ENCODE results near the gene APRT. TPM values are rescaled to one million over a fixed set of nuclear protein-coding genes. Genes with fewer than 3 reads are reported as not detected.

Gene APRT
- total and polyA plus RNA-seq, 2 of the 8 experiments (the other 6 are each of a cell fraction or from before 2014, with no cell fraction given), result 221 to 267 TPM

DNA sequence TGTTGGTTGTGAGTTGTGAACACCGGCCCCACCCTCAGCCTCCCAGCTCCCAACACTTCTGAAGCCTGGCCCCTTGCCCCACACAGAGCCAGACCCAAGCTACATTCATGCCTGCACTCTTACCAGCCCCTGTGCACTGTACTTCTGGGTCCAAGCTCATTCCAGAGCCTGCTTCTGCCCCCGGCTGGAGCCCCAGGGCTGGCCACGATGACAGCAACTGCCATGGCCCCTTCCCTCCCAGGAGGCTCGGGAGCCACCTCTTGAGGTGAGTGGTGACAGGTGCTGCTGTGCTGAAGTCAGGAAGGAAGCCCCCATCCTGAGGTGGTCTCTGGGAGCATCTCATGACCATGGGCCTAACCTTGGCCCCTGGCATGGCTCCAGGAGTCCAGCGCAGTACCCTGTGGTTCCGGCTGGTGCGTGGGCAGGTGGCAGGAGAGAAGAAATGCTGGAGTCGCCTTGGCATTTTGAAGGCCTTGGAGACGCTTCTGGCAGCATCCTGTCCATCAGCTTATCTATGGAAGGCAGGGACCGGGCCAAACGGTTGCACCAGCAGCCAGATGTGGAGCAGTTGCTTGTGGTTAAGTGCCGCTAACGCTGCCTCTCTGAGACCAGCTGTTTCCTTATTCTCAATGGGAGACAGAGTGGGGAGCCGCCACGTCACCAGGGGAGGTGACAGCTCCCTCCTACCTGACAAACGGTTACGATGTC, 12.0 kb downstream of the APRT start:
- ChIA-PET POLR2A (ENCODE audit: partially characterized antibody) (interaction anchor here (0.9 to 5.3 kb wide), 8 partner anchors 9 to 39 kb away, joined by 3 to 66 read pairs (median 5); partner anchors contain the start of genes APRT and PIEZO1), CTCF (ENCODE audit: partially characterized antibody) (interaction anchor here (0.6 to 2.7 kb wide), 15 partner anchors 10 to 967 kb away, joined by 3 to 16 read pairs (median 5); partner anchors contain the start of gene TRAPPC2L)
- 90% methylated on average over 16 of the region's 17 CpGs; no CpG with 5 or more reads in 1 of the 2 experiments for WGBS, 2 experiments (ENCODE audit: extremely low coverage in 1 of 2, insufficient coverage in 1 of 2, insufficient read length in 1 of 2, insufficient replicate concordance in 2 of 2, low coverage in 1 of 2, low lambda C conversion rate in 2 of 2, missing lambda C conversion rate in 1 of 2)
- H2AFZ ChIP-seq (ENCODE audit: low read length), result no peak overlapping the region
- H3K79me1 ChIP-seq (ENCODE audit: low read depth, low read length), result peaks cover 5% of the 10 kb centered on the region
- H2BK12ac ChIP-seq (ENCODE audit: low read depth, low read length), result no peak overlapping the region
- H3K14ac ChIP-seq (ENCODE audit: insufficient read length), result no peak overlapping the region
- H2BK20ac ChIP-seq (ENCODE audit: low read length), result no peak overlapping the region
- no peak overlapping the region for H3K4me2 ChIP-seq (ENCODE audit: insufficient read depth in 1 of 2, low read depth in 2 of 2, low read length in 2 of 2)
- H3K27me3 ChIP-seq (replicated peaks in 1 of 4; ENCODE audit: control insufficient read depth in 3 of 4, extremely low read depth in 1 of 4, insufficient read depth in 3 of 4, low read length in 3 of 4), result no peaks in the 10 kb centered on the region
- no peak overlapping the region for H2BK120ac ChIP-seq (replicated peaks; ENCODE audit: low read depth, low read length)
- H3K56ac ChIP-seq (replicated peaks; ENCODE audit: insufficient read length, low read depth, low read length), result no peak overlapping the region
- H3K4ac ChIP-seq (replicated peaks; ENCODE audit: insufficient read length, low read depth, low read length), result no peak overlapping the region
- no peak for DNase-seq (ENCODE audit: low read depth in 1 of 2, low spot score in 2 of 2)
- H4K20me1 ChIP-seq (replicated peaks in 1 of 2; ENCODE audit: control insufficient read depth in 1 of 2, insufficient read depth in 2 of 2, low read length in 2 of 2), result peaks cover 0 to 4% of the 10 kb centered on the region in 2 experiments
- no peak overlapping the region for H3K4me3 ChIP-seq (ENCODE audit: extremely low read depth in 1 of 4, insufficient read depth in 2 of 4, low read depth in 3 of 4, low read length in 4 of 4)
- H3K27ac ChIP-seq (ENCODE audit: low read depth, low read length), result no peak overlapping the region
- H4K91ac ChIP-seq (replicated peaks; ENCODE audit: insufficient read length, low read length), result no peak overlapping the region
- peaks cover 0 to 3% (median 1%) of the 10 kb centered on the region in 4 experiments; a peak in 2 of 8 replicates for H3K36me3 ChIP-seq (ENCODE audit: control insufficient read depth in 2 of 4, insufficient read depth in 4 of 4, low read length in 3 of 4)
- H3K23ac ChIP-seq (ENCODE audit: insufficient read length), result no peak overlapping the region
- no peak overlapping the region for H3K18ac ChIP-seq (ENCODE audit: extremely low read depth, low read length)
- no peaks in the 10 kb centered on the region for H3K9me3 ChIP-seq (ENCODE audit: insufficient read depth in 2 of 2, low read depth in 1 of 2, low read length in 1 of 2)
- no peak for FAIRE-seq
- peaks cover 0 to 7% of the 10 kb centered on the region in 2 experiments; a peak in 2 of 4 replicates for H3K79me2 ChIP-seq (ENCODE audit: control insufficient read depth in 1 of 2, insufficient read depth in 2 of 2, low read length in 2 of 2)
- peaks cover 0 to 7% (median 5%) of the 10 kb centered on the region in 4 experiments; a peak in 4 of 7 replicates for H3K4me1 ChIP-seq (replicated peaks in 1 of 4; ENCODE audit: control insufficient read depth in 3 of 4, insufficient read depth in 4 of 4, low read length in 3 of 4)
- peak overlapping the region; percentile 86; the same call in 1 of the 2 replicates for H2AK5ac ChIP-seq (ENCODE audit: low read depth, low read length)
- no peak overlapping the region for H2BK15ac ChIP-seq (ENCODE audit: low read length)
- H3K23me2 ChIP-seq (ENCODE audit: low read depth, low read length), result peaks cover 7% of the 10 kb centered on the region; the same call in 1 of the 2 replicates
- no peak overlapping the region for H3K9ac ChIP-seq (replicated peaks in 1 of 4; ENCODE audit: extremely low read depth in 1 of 4, low read depth in 3 of 4, low read length in 3 of 4)
- no peak overlapping the region for H4K8ac ChIP-seq (ENCODE audit: extremely low read depth, insufficient read depth, low read length)
- no peak overlapping the region for H4K5ac ChIP-seq (ENCODE audit: insufficient read length, low read depth, low read length)
- no peak overlapping the region for H2BK5ac ChIP-seq (ENCODE audit: low read depth, low read length)
- no peak for TF ChIP-seq RAD21 (IDR thresholded peaks at IDR 0.05 in 1 of 2, conservative IDR thresholded peaks at IDR 0.05 in 1 of 2; ENCODE audit: low read depth in 2 of 2, low read length in 2 of 2)
- TF ChIP-seq TEAD4 (IDR thresholded peaks at IDR 0.05; ENCODE audit: low read depth, low read length), result no peak
- no peak for TF ChIP-seq FOSL1 (IDR thresholded peaks at IDR 0.05; ENCODE audit: insufficient read depth, low read depth, low read length)
- no peak for TF ChIP-seq USF2 (IDR thresholded peaks at IDR 0.05; ENCODE audit: low read length)
- TF ChIP-seq CBX5 (IDR thresholded peaks at IDR 0.05; ENCODE audit: low read depth, low read length), result no peak
- no peak for TF ChIP-seq TAF7 (optimal IDR thresholded peaks at IDR 0.05; ENCODE audit: borderline replicate concordance, low read depth, low read length)
- TF ChIP-seq ZNF274 (IDR thresholded peaks at IDR 0.05; ENCODE audit: borderline replicate concordance, extremely low read depth, low read length), result no peak
- no peak for TF ChIP-seq GTF2F1 (IDR thresholded peaks at IDR 0.05; ENCODE audit: borderline replicate concordance, low read depth, low read length)
- TF ChIP-seq KDM4A (IDR thresholded peaks at IDR 0.05; ENCODE audit: low read depth, low read length, severe bottlenecking), result no peak
- TF ChIP-seq KDM1A (IDR thresholded peaks at IDR 0.05; ENCODE audit: borderline replicate concordance, low read length), result no peak

Measured in H1 (cell line).